K562 (cell line): ENCODE results near the gene KL. TPM values are rescaled to one million over a fixed set of nuclear protein-coding genes. Genes with fewer than 3 reads are reported as not detected.

Source experiments
- ATAC-seq: fragments of 200-7000 bp; cut with Tn5 transposase; 3 replicates; pipeline ENCODE4 v1.9.1; 2020; ENCODE audit warnings: moderate library complexity
- Bru-seq: library from RNA; stranded (reverse); fragments of 400-500 nt; gene quantifications from one replicate; lab custom pipeline; 2021; lab: Mats Ljungman, UMichigan
- BruChase-seq, 2 experiments: library from RNA; stranded (reverse); fragments of 400-500 nt; gene quantifications; one replicate each; lab custom pipeline; 2021; lab: Mats Ljungman, UMichigan
- BruUV-seq: library from RNA; stranded (reverse); fragments of 400-500 nt; replicated peaks from 2 replicates; lab custom pipeline; 2021; lab: Mats Ljungman, UMichigan
- CTCF ChIA-PET: fragments of 300-600 bp; formaldehyde crosslinking; extraction: SDS; loops from one replicate; lab custom pipeline; 2021; ENCODE audit warnings: low intra/inter-chr PET ratio; lab: Yijun Ruan, JAX
- POLR2A ChIA-PET: fragments of 300-600, 350-650 bp; sonication (Branson Sonifier 250); formaldehyde crosslinking; extraction: SDS; loops from one replicate; lab custom pipeline; 2021; ENCODE audit warnings: antibody characterized with exemption, inconsistent platforms; lab: Yijun Ruan, JAX
- DNase-seq, 4 experiments: peaks; one replicate each; pipeline versions ENCODE4 v3.0.0 to v3.0.0-alpha.2; 2011 to 2018; ENCODE audit warnings: low spot score in 3 of 4, mixed read lengths in 3 of 4; ENCODE audit errors: extremely low read depth in 1 of 4
- FAIRE-seq: peaks from 2 replicates; lab custom pipeline; 2011; peaks lifted over from hg19 to GRCh38; lab: Jason Lieb, UNC
- H2AFZ ChIP-seq: 2 replicates; pipeline ENCODE4 v1.6.0; 2011; ENCODE audit warnings: low read depth, low read length, control low read depth, inconsistent platforms
- H3K27ac ChIP-seq: fragments of 200-600 bp; 3 replicates; pipeline ENCODE4 v1.8.0; 2011; ENCODE audit warnings: low read depth, mild to moderate bottlenecking, control low read depth, inconsistent platforms, low read length, moderate library complexity, mixed read lengths; ENCODE audit errors: extremely low read depth
- H3K27me3 ChIP-seq, 2 experiments: fragments of 300-600 bp in 1 of 2; 2 replicates in 1 of 2; 3 replicates in 1 of 2; pipeline versions ENCODE4 v1.6.0 to v1.8.0; 2011; ENCODE audit warnings: inconsistent platforms in 2 of 2, low read length in 2 of 2, mild to moderate bottlenecking in 1 of 2, mixed read lengths in 1 of 2, moderate library complexity in 1 of 2; ENCODE audit not compliant: control insufficient read depth in 2 of 2, insufficient read depth in 2 of 2
- H3K36me3 ChIP-seq: fragments of 300-600 bp; 3 replicates; pipeline ENCODE4 v1.8.0; 2011; ENCODE audit warnings: mild to moderate bottlenecking, low read length, inconsistent platforms; ENCODE audit not compliant: control insufficient read depth, insufficient read depth
- H3K4me1 ChIP-seq, 2 experiments: fragments of 200-600 bp in 1 of 2; replicated peaks in 1 of 2; 2 replicates in 1 of 2; 3 replicates in 1 of 2; pipeline versions ENCODE4 v1.5.1 to v1.8.0; 2011; ENCODE audit warnings: inconsistent platforms in 2 of 2, low read length in 2 of 2, mild to moderate bottlenecking in 1 of 2, mixed read lengths in 1 of 2, moderate library complexity in 1 of 2; ENCODE audit not compliant: control insufficient read depth in 2 of 2, insufficient read depth in 2 of 2
- H3K4me2 ChIP-seq: 2 replicates; pipeline ENCODE4 v1.6.1; 2011; ENCODE audit warnings: low read length, control low read depth, inconsistent platforms, mixed read lengths; ENCODE audit not compliant: insufficient read depth
- H3K4me3 ChIP-seq: fragments of 200-600 bp; sonication (generic), shearing (Covaris generic); 2 replicates; pipeline ENCODE4 v1.5.1; 2016; ENCODE audit warnings: control low read depth, inconsistent platforms
- H3K79me2 ChIP-seq: fragments of 200-600 bp; 3 replicates; pipeline ENCODE4 v1.8.0; 2011; ENCODE audit warnings: low read length, inconsistent platforms; ENCODE audit not compliant: control insufficient read depth, insufficient read depth
- H3K9ac ChIP-seq, 2 experiments: 2 replicates each; pipeline versions ENCODE4 v1.6.0 to v1.6.1; 2011; ENCODE audit warnings: low read depth in 2 of 2, low read length in 2 of 2, control low read depth in 1 of 2, inconsistent platforms in 1 of 2, mild to moderate bottlenecking in 1 of 2, mixed read lengths in 1 of 2; ENCODE audit not compliant: insufficient read depth in 1 of 2
- H3K9me1 ChIP-seq: one replicate; pipeline ENCODE4 v1.6.0; 2011; ENCODE audit warnings: inconsistent platforms, mild to moderate bottlenecking, low read length, moderate library complexity; ENCODE audit not compliant: control insufficient read depth, insufficient read depth
- H3K9me3 ChIP-seq: replicated peaks from 2 replicates; pipeline ENCODE4 v1.5.1; 2011; ENCODE audit warnings: low read depth, low read length, inconsistent platforms; ENCODE audit not compliant: control insufficient read depth, insufficient read depth
- H4K20me1 ChIP-seq: replicated peaks from 2 replicates; pipeline ENCODE4 v1.6.1; 2011; ENCODE audit warnings: low read length, inconsistent platforms, mixed read lengths; ENCODE audit not compliant: control insufficient read depth, insufficient read depth
- BDP1 ChIP-seq: IDR thresholded peaks from 3 replicates; pipeline ENCODE4 v1.6.1; 2011; ENCODE audit not compliant: insufficient read length, insufficient read depth
- HEY1 ChIP-seq: fragments of 250-450 bp; sonication (Bioruptor Pico); IDR thresholded peaks from 2 replicates; pipeline ENCODE4 v1.5.0; 2020; ENCODE audit warnings: mild to moderate bottlenecking, moderate library complexity, borderline replicate concordance
- NR2C2 ChIP-seq, 2 experiments: fragments of 200-800 bp in 1 of 2; sonication (Bioruptor generic) in 1 of 2; sonication (generic) in 1 of 2; formaldehyde crosslinking in 1 of 2; IDR thresholded peaks; 2 replicates each; pipeline versions ENCODE4 v1.6.1 to v1.8.0; 2016 to 2022; ENCODE audit warnings: mild to moderate bottlenecking in 1 of 2, missing compliant biosample characterization in 1 of 2, missing genetic modification characterization in 1 of 2, missing genetic modification reagents in 1 of 2
- PHTF2 ChIP-seq: fragments of 250-450 bp; sonication (Bioruptor Pico); IDR thresholded peaks from 2 replicates; pipeline ENCODE4 v1.5.0; 2021; ENCODE audit warnings: mild to moderate bottlenecking
- POLR2AphosphoS2 ChIP-seq: IDR thresholded peaks from 2 replicates; pipeline ENCODE4 v1.6.1; 2012; ENCODE audit warnings: low read length, improper control_type of control experiment
- POLR3A ChIP-seq: IDR thresholded peaks from 2 replicates; pipeline ENCODE4 v1.6.1; 2011; ENCODE audit warnings: borderline replicate concordance, mild to moderate bottlenecking, moderate library complexity; ENCODE audit not compliant: insufficient read length, insufficient read depth; ENCODE audit errors: extremely low read depth
- ZFX ChIP-seq: sonication (generic); formaldehyde crosslinking; IDR thresholded peaks from 2 replicates; pipeline ENCODE4 v1.8.0; 2022; ENCODE audit warnings: mild to moderate bottlenecking, missing genetic modification reagents, moderate library complexity
- WGBS: fragments of 100-300 bp; shearing (Covaris generic); methylation state at CpG from one replicate; pipeline ENCODE4 v1.1.6; 2016; ENCODE audit warnings: low coverage, mixed read lengths; ENCODE audit not compliant: insufficient coverage; ENCODE audit errors: missing lambda C conversion rate; 5-methylcytosine and 5-hydroxymethylcytosine counted together
- in situ Hi-C: fragments of 300-500 bp; cut with MboI; formaldehyde crosslinking; loops from 4 replicates; pipeline ENCODE4 v1.15.0; 2018; ENCODE audit warnings: inconsistent platforms, mixed read lengths
- intact Hi-C: fragments of 100-400 bp; cut with micrococcal nuclease; formaldehyde crosslinking; loops from 2 replicates; pipeline ENCODE4 v1.14.2; 2022
- long read RNA-seq, 3 experiments: library from polyadenylated mRNA in 2 of 3; library from RNA in 1 of 3; unstranded in 2 of 3; stranded (forward) in 1 of 3; transcript quantifications; one replicate each; pipeline ENCODE4 v2.0.0, GENCODE V29; 2019 to 2022
- polyA minus RNA-seq, 3 experiments: library from RNA; depleted of rRNA, polyadenylated mRNA; stranded (reverse); fragments of >200 nt; gene quantifications; 2 replicates each; pipeline ENCODE4 v1.2.3, GENCODE V29; 2011
- polyA plus RNA-seq, 8 experiments: library from polyadenylated mRNA; depleted of rRNA in 4 of 8; stranded (reverse) in 5 of 8; unstranded in 3 of 8; fragments of >200 nt; fragmentation: Nextera tagmentation in 2 of 8; fragmentation: Illumina TruSeq in 1 of 8; extraction: Ambion mirVana in 2 of 8; extraction: Trizol in 1 of 8; gene quantifications; 2 replicates each; pipeline versions ENCODE4 v1.2.1 to v1.2.3, GENCODE V29; 2011 to 2014; ENCODE audit warnings: inconsistent platforms in 1 of 8, missing spikeins in 1 of 8
- total RNA-seq, 7 experiments: library from RNA; depleted of rRNA in 6 of 7; stranded (reverse); fragments of >200 nt in 6 of 7; fragmentation: Illumina TruSeq in 2 of 7; extraction: Trizol in 2 of 7; gene quantifications; 2 replicates each; pipeline versions ENCODE4 v1.2.1 to v1.2.3, GENCODE V29; 2011 to 2021; ENCODE audit warnings: low replicate concordance in 1 of 7
- TF ChIP-seq, protein P1 (sequence below): sonication (generic); formaldehyde crosslinking; IDR thresholded peaks from 2 replicates; pipeline ENCODE4 v1.5.0; 2020; ENCODE audit warnings: missing genetic modification reagents
- TF ChIP-seq, protein P2 (sequence below): fragments of 450-650 bp; IDR thresholded peaks from 2 replicates; pipeline ENCODE4 v1.6.1; 2017; ENCODE audit warnings: antibody characterized with exemption, mild to moderate bottlenecking

Gene KL
- not detected in 2 replicates for total RNA-seq (2011; cell fraction: chromatin; rRNA removed; ENCODE audit: low replicate concordance)
- not detected in 2 replicates for total RNA-seq (2011; cell fraction: nucleolus; rRNA removed)
- total RNA-seq (2011; cell fraction: nucleoplasm; rRNA removed), result not detected in 2 replicates
- total RNA-seq (2014; rRNA removed) (not detected in 2 replicates), total RNA-seq (2014; rRNA removed; fragmentation: Illumina TruSeq; extraction: Trizol) (not detected in 2 replicates), total RNA-seq (2015; rRNA removed; fragmentation: Illumina TruSeq; extraction: Trizol) (not detected in 2 replicates), total RNA-seq (2021) (0.04 TPM in 1 of 2 replicates, not detected in the other), polyA plus RNA-seq (2011; rRNA removed) (not detected in 2 replicates), polyA plus RNA-seq (2014; fragmentation: Illumina TruSeq; extraction: Trizol) (not detected in 2 replicates), polyA plus RNA-seq (2014; fragmentation: Nextera tagmentation; extraction: Ambion mirVana) (not detected), polyA plus RNA-seq (2014; rRNA removed) (not detected in 2 replicates), polyA minus RNA-seq (2011; rRNA and poly(A)+ RNA removed) (not detected in 2 replicates), Bru-seq, nascent RNA (not detected), BruChase-seq, experiment 1, labeled RNA remaining after a 2-hour chase (percentile 4 among the genes with signal in this experiment), BruChase-seq, experiment 2, labeled RNA remaining after a 6-hour chase (percentile 10 among the genes with signal in this experiment)
- not detected in 2 replicates for polyA plus RNA-seq (2011; cell fraction: cytosol; rRNA removed)
- not detected in 2 replicates for polyA plus RNA-seq (2011; cell fraction: nucleus; rRNA removed)
- polyA plus RNA-seq (2012), result 0.03 TPM in 1 of 2 replicates, not detected in the other
- polyA minus RNA-seq (2011; cell fraction: cytosol; rRNA and poly(A)+ RNA removed), result not detected in 2 replicates
- polyA minus RNA-seq (2011; cell fraction: nucleus; rRNA and poly(A)+ RNA removed), result not detected in 2 replicates
- long read RNA-seq, experiment 1, result 0 reads
- long read RNA-seq, experiment 2, result 0 reads
- long read RNA-seq, experiment 3, result 0 reads

DNA sequence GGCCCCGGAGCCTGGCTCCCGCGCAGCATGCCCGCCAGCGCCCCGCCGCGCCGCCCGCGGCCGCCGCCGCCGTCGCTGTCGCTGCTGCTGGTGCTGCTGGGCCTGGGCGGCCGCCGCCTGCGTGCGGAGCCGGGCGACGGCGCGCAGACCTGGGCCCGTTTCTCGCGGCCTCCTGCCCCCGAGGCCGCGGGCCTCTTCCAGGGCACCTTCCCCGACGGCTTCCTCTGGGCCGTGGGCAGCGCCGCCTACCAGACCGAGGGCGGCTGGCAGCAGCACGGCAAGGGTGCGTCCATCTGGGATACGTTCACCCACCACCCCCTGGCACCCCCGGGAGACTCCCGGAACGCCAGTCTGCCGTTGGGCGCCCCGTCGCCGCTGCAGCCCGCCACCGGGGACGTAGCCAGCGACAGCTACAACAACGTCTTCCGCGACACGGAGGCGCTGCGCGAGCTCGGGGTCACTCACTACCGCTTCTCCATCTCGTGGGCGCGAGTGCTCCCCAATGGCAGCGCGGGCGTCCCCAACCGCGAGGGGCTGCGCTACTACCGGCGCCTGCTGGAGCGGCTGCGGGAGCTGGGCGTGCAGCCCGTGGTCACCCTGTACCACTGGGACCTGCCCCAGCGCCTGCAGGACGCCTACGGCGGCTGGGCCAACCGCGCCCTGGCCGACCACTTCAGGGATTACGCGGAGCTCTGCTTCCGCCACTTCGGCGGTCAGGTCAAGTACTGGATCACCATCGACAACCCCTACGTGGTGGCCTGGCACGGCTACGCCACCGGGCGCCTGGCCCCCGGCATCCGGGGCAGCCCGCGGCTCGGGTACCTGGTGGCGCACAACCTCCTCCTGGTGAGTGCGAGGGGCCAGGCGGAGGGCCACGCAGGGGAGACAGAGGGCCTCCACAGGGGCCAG lies at the start of gene KL:
TSS of gene KL (plus strand) at position 10 of the 909 bp plus-strand sequence. CDS start at position 28, 18 bp downstream.
- H3K27me3 ChIP-seq, result no peaks in the 10 kb centered on the region
- H3K36me3 ChIP-seq, result no peaks in the 10 kb centered on the region
- H3K4me3 ChIP-seq, result no peak within 1 kb of the TSS
- intact Hi-C loops, result no loop called here
- CTCF ChIA-PET, result no interaction called here
- no peak within 1 kb of the TSS for H3K9ac ChIP-seq
- no peak within 1 kb of the TSS for H2AFZ ChIP-seq
- ATAC-seq, result no peak
- no peaks in the 10 kb centered on the region for H3K79me2 ChIP-seq
- POLR2A ChIA-PET, result interaction anchor here (0.6 kb wide), 1 partner anchor 9 kb away, joined by 3 read pairs; no protein-coding TSS in a partner anchor
- no peak within 1 kb of the TSS for H3K4me2 ChIP-seq
- no peak within 1 kb of the TSS for H3K27ac ChIP-seq
- in situ Hi-C loops, result no loop called here
- no peak for FAIRE-seq
- H3K9me3 ChIP-seq, result no peaks in the 10 kb centered on the region
- no peaks in the 10 kb centered on the region; the same call in 1 of the 2 replicates for H4K20me1 ChIP-seq
- peaks cover 0 to 4% of the 10 kb centered on the region in 2 experiments; a peak in 1 of 5 replicates for H3K4me1 ChIP-seq
- no peaks in the 10 kb centered on the region for H3K9me1 ChIP-seq
- BruUV-seq, result no TSS peak
- 46% methylated on average over 17 of the region's 106 CpGs for WGBS
- DNase-seq, result no peak
- no peak for TF ChIP-seq PHTF2 (CRISPR knock-in tag)
- no peak for TF ChIP-seq POLR2AphosphoS2
- TF ChIP-seq, protein P1, sequence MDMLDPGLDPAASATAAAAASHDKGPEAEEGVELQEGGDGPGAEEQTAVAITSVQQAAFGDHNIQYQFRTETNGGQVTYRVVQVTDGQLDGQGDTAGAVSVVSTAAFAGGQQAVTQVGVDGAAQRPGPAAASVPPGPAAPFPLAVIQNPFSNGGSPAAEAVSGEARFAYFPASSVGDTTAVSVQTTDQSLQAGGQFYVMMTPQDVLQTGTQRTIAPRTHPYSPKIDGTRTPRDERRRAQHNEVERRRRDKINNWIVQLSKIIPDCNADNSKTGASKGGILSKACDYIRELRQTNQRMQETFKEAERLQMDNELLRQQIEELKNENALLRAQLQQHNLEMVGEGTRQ (CRISPR knock-in tag), result no peak
- no peak for TF ChIP-seq POLR3A
- TF ChIP-seq HEY1 (CRISPR knock-in tag), result no peak
- no peak for TF ChIP-seq BDP1
- TF ChIP-seq, protein P2, sequence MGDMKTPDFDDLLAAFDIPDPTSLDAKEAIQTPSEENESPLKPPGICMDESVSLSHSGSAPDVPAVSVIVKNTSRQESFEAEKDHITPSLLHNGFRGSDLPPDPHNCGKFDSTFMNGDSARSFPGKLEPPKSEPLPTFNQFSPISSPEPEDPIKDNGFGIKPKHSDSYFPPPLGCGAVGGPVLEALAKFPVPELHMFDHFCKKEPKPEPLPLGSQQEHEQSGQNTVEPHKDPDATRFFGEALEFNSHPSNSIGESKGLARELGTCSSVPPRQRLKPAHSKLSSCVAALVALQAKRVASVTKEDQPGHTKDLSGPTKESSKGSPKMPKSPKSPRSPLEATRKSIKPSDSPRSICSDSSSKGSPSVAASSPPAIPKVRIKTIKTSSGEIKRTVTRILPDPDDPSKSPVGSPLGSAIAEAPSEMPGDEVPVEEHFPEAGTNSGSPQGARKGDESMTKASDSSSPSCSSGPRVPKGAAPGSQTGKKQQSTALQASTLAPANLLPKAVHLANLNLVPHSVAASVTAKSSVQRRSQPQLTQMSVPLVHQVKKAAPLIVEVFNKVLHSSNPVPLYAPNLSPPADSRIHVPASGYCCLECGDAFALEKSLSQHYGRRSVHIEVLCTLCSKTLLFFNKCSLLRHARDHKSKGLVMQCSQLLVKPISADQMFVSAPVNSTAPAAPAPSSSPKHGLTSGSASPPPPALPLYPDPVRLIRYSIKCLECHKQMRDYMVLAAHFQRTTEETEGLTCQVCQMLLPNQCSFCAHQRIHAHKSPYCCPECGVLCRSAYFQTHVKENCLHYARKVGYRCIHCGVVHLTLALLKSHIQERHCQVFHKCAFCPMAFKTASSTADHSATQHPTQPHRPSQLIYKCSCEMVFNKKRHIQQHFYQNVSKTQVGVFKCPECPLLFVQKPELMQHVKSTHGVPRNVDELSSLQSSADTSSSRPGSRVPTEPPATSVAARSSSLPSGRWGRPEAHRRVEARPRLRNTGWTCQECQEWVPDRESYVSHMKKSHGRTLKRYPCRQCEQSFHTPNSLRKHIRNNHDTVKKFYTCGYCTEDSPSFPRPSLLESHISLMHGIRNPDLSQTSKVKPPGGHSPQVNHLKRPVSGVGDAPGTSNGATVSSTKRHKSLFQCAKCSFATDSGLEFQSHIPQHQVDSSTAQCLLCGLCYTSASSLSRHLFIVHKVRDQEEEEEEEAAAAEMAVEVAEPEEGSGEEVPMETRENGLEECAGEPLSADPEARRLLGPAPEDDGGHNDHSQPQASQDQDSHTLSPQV, result no peak
- no peak for TF ChIP-seq ZFX (CRISPR knock-in tag)
- TF ChIP-seq NR2C2 (CRISPR knock-in tag; IDR thresholded peaks at IDR 0.05), result no peak
- no peak for TF ChIP-seq NR2C2 (tag; IDR thresholded peaks at IDR 0.05)
